Activated naive CD4-positive, alpha-beta T cell treated with Interleukin-2 at 50 U/mL for 16 hours (primary cell): ENCODE measurements around the gene MRPL22.
"Not testable (repeated sequence)": the region's sequence is repeated elsewhere in the genome, so short reads cannot be mapped to it uniquely, and the experiment has no call there.

Experiments
- DNase-seq: peaks from one replicate; pipeline ENCODE4 v3.0.0-alpha.2; 2020

The MRPL22 gene

GRCh38 chr5:154940772-154941620 is at the start of gene MRPL22:
Gene MRPL22 (plus strand): TSS chr5:154941073. CDS start chr5:154941111, 38 bp downstream.
- DNase-seq: peak; percentile 95

- DNase-seq: no peak
These were observed 48.5 kb upstream of the MRPL22 start for GRCh38 chr5:154892369-154892771.

DNA sequence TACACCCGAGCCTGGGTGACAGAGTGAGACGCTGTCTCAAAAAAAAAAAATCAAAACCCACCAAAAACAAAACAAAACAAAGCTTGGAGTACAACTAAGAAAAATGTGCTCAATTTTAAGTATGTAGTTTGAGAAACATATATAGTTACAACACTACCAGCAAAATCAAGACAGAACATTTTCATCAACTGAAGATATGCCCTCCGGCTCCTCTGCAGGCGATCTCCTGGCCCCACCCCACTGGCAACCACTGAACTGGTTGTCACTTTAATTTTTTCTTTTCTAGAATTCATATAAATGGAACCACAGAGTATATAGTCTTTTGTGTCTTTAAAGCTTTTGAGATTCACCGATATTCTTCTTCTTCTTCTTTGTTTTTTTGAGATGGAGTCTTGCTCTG is 47.5 kb upstream of the MRPL22 start:
- DNase-seq: no peak

GRCh38 chr5:154895606-154896561 is 45.0 kb upstream of the MRPL22 start:
- DNase-seq: no peak

GRCh38 chr5:154896562-154897165 is 44.2 kb upstream of the MRPL22 start:
- DNase-seq: no peak

GRCh38 chr5:154898210-154898609 is 42.7 kb upstream of the MRPL22 start:
- DNase-seq: no peak

- no peak for DNase-seq
These were observed 41.6 kb upstream of the MRPL22 start for GRCh38 chr5:154899151-154899816.

- DNase-seq: no peak
These were observed 40.8 kb upstream of the MRPL22 start for GRCh38 chr5:154900066-154900465.

- no peak for DNase-seq
These were observed 39.6 kb upstream of the MRPL22 start for GRCh38 chr5:154901276-154901675.

DNA sequence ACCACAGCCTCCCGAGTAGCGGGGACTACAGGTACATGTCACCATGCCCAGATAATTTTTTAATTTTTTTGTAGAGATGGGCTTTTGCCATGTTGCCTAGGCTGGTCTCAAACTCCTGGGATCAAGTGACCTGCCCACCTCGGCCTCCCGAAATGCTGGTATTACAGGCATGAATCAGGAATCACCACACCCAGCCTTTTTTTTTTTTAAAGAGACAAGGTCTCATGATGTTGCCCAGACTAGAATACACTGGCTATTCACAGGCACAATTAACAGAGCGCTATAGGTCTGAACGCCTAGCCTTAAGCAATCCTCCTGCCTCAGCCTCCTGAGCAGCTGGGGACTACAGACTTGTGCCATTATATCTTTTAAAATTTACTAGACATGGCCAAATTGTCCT is 39.0 kb upstream of the MRPL22 start:
- no peak for DNase-seq

DNA sequence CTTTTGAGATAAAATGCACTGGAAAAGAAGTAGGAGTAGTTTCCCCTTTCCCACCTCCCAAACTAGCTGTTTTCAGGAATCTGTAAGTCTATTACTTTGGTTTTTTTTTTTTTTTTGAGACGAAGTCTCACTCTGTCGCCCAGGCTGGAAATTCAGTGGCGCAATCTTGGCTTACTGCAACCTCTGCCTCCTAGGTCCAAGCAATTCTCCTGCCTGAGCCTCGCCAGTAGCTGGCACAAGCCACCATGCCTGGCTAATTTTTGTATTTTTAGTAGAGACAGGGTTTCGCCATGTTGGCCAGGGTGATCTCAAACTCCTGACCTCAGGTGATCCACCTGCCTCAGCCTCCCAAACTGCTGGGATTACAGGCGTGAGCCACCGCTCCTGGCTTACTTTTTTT is 35.3 kb upstream of the MRPL22 start:
- DNase-seq: not testable (repeated sequence)

DNA sequence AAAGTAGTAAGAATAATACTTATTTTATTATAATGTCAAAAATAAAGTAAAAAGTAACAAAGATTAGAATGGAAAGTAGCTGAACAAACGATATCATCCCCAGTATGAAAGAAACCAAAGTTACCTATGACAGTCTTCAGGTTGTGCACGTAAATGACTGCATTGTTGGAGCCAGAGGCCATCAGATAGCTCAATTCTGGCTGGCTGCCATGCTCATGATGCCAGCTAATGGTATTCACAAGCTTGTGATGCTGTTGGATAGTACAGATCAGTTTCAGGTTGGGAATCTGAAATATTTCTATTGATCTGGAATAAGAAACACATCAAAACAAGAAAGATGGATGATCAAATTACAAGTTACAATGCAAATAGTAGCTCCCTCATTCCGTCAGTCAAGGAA is 24.0 kb upstream of the MRPL22 start:
- no peak for DNase-seq

- no peak for DNase-seq
These were observed 23.1 kb upstream of the MRPL22 start for GRCh38 chr5:154917757-154918156.

GRCh38 chr5:154923441-154924430 is 17.1 kb upstream of the MRPL22 start:
- DNase-seq: no peak

DNA sequence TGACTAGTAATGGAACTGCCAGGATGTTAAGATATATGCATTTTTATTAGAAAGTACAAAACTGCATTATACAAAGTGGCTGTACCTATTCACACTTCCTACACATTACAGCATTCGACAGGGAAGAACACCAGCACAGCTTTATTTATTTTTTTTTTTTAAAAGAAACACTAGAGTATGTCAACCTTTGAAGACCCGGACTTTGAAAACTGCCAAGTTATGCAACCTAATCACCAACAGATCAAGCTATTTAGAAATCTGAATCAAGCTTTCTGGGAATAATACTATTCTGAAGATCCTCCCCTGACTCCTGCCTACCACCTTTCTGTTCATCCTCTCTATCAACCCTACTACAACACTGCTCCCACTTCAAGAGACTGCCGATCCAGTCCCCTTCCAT is 7.3 kb upstream of the MRPL22 start:
- no peak for DNase-seq

DNA sequence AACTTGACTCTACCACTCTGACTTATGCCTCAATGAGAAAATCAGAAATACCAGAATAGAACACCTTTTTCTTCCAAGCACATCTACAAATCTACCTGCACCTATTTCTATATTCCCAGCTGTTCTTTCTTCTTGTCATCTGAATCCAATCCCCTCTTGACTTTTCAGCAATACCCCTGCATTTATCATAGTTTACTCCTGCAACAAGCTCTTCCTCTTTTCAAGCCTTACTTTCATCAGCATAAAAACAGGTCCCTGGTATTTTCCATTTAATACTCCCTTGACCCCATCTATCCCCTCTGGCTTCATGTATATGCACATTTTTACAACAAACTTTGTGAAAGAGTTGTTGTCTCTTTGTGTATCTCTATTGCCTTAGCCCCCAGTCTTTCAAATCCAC is 6.0 kb upstream of the MRPL22 start:
- DNase-seq: no peak

- DNase-seq: no peak
These were observed 3.6 kb upstream of the MRPL22 start for GRCh38 chr5:154937186-154937717.

- peak; percentile 87 for DNase-seq
These were observed 3.0 kb upstream of the MRPL22 start, which contains the start of gene GEMIN5 for GRCh38 chr5:154937718-154938466. Gene GEMIN5 (minus strand): TSS chr5:154938211. CDS start chr5:154938133, 78 bp downstream.

DNA sequence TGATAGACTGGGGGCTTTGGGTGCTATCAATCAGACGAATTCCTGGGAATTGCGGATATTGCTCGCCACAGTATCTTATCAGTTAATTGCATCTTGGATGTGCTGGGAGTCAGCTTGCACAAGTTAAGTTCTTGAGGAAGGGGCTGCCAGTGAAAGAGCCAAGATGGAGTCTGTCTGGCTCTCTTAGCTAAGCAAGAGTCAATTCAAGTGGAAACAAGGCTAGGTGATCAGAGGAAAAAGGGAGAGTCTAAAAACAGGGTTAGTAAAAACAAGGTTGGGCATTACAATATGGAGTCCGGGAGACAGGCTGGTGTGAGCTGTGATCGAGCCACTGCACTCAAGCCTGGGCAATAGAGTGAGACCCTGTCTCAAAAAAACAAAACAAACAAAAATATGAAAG is 1.5 kb upstream of the MRPL22 start:
- DNase-seq: not testable (repeated sequence)

- no peak for DNase-seq
These were observed 500 bp upstream of the MRPL22 start for GRCh38 chr5:154940375-154940771.
